ENCODE measurements around the gene FURIN.
"Not testable (repeated sequence)": the region's sequence is repeated elsewhere in the genome, so short reads cannot be mapped to it uniquely, and the experiment has no call there.

The FURIN gene

GRCh38 chr15:90918835-90919234, 50.4 kb downstream of the FURIN start:
- no peak overlapping the region for H3K4me3 ChIP-seq (ENCODE audit: low read depth, low read length)
- no peak for TF ChIP-seq CTCF (IDR thresholded peaks at IDR 0.05; ENCODE audit: insufficient read depth, low read depth, low read length, missing control alignments)
- DNase-seq (ENCODE audit: low read depth) = no peak

GRCh38 chr15:90921887-90922286, 53.5 kb downstream of the FURIN start:
- no peak overlapping the region for H3K4me3 ChIP-seq (ENCODE audit: low read depth, low read length)
- no peak for DNase-seq (ENCODE audit: low read depth)
- no peak for TF ChIP-seq CTCF (IDR thresholded peaks at IDR 0.05; ENCODE audit: insufficient read depth, low read depth, low read length, missing control alignments)

GRCh38 chr15:90922712-90923322, 54.4 kb downstream of the FURIN start:
- DNase-seq (ENCODE audit: low read depth) = peak; percentile 87
- H3K4me3 ChIP-seq (ENCODE audit: low read depth, low read length) = not testable (repeated sequence)

DNA sequence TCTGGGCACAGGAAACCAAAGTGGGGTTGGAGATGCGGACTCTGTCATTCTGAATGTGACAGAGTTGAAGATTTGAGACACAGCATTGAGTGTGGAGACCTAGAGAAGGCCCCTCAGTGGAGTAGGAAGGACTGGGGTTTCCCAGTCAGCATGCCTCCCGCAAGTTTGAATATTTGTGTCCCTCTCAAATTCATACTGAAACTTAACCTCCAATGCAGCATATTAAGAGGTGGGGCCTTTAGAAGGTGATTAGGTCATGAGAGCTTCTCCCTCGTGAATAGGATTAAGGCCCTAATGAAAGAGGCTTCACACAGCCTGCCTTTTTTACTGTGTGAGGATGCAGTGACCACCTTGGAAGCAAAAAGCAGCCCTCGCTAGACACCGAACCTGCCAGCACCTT, 56.0 kb downstream of the FURIN start:
- no peak for TF ChIP-seq CTCF (IDR thresholded peaks at IDR 0.05; ENCODE audit: insufficient read depth, low read depth, low read length, missing control alignments)
- DNase-seq (ENCODE audit: low read depth) = peak; percentile 83
- H3K4me3 ChIP-seq (ENCODE audit: low read depth, low read length) = peak overlapping the region; percentile 32; the same call in 1 of the 2 replicates

DNA sequence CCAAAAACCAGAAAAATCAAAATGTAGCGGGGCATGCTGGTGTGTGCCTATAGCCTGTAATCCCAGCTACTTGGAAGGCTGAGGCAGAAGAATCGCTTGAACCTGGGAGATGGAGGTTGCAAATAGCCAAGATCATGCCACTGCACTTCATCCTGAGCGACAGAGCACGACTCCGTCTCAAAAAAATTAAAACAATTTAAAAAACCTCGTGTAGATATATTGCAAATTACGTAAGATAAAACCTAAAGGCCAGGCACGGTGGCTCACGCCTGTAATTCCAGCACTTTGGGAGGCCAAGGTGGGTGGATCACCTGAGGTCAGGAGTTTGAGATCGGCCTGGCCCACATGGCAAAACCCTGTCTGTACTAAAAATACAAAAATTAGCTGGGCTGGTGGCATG, 58.4 kb downstream of the FURIN start:
- H3K4me3 ChIP-seq (ENCODE audit: low read depth, low read length) = not testable (repeated sequence)

GRCh38 chr15:90928106-90928505, 59.7 kb downstream of the FURIN start:
- H3K4me3 ChIP-seq (ENCODE audit: low read depth, low read length); DNase-seq (ENCODE audit: low read depth): not testable (repeated sequence)

More for the DNA sequence above, 58.4 kb downstream of the FURIN start:
- DNase-seq (ENCODE audit: low read depth) = not testable (repeated sequence)

DNA sequence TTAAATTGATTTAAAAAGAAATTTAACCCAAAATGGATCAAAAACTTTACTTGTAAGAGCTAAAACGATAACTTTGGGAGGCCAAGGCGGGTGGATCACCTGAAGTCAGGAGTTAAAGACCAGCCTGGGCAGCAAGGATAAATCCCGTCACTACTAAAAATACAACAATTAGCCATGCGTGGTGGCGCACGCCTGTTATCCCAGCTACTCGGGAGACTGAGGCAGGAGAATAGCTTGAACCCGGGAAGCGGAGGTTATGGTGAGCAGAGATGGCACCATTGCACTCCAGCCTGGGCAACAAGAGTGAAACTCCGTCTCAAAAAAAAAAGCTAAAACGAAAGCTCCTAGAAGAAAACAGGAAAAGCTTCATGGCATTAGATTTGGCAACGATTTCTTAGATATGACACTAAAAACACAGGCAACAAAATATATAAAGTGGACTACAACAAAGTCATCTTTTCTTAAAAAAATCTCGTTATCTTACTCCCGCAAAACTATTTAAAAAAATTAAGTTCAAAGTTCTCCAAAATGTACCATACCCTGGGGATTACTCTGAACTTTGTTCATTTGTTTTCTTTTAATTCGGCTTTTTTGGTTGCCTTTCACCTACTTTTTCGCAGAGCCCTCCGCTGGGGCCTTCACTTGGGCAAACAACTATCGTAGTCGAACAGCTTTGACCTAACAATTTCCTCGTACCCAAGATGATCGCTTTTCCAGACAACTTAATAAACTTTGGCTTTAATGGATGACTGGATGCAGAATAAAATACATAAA, 61.0 kb downstream of the FURIN start:
- no peak for DNase-seq (ENCODE audit: low read depth)
- peak overlapping the region; percentile 85 for H3K4me3 ChIP-seq (ENCODE audit: low read depth, low read length)
- TF ChIP-seq CTCF (IDR thresholded peaks at IDR 0.05; ENCODE audit: insufficient read depth, low read depth, low read length, missing control alignments) = no peak

GRCh38 chr15:90930861-90931574, 62.6 kb downstream of the FURIN start:
- H3K4me3 ChIP-seq (ENCODE audit: low read depth, low read length) = peak overlapping the region; percentile 85
- no peak for TF ChIP-seq CTCF (IDR thresholded peaks at IDR 0.05; ENCODE audit: insufficient read depth, low read depth, low read length, missing control alignments)
- DNase-seq (ENCODE audit: low read depth) = peak; percentile 39

Data from GM12865 (cell line).